Liver (tissue), 9 donors: ENCODE data around the gene SAFB. TPM values are rescaled to one million over a fixed set of nuclear protein-coding genes. Genes with fewer than 3 reads are reported as not detected.

Source experiments
- DNase-seq: peaks from one replicate; pipeline ENCODE4 v3.0.0-alpha.2; 2017; ENCODE audit warnings: low spot score
- H3K27ac ChIP-seq, 2 donors: one replicate each; pipeline ENCODE4 v1.7.0; 2013; ENCODE audit warnings: inconsistent platforms in 2 of 2, low read length in 2 of 2, control low read depth in 1 of 2, low read depth in 1 of 2, mild to moderate bottlenecking in 1 of 2
- H3K27me3 ChIP-seq, 4 donors: one replicate each; pipeline versions ENCODE4 v1.6.1 to v1.7.0; 2013; ENCODE audit warnings: low read length in 3 of 4, inconsistent platforms in 1 of 4, mild to moderate bottlenecking in 1 of 4, moderate library complexity in 1 of 4; ENCODE audit not compliant: control insufficient read depth in 4 of 4, insufficient read depth in 4 of 4
- H3K36me3 ChIP-seq, 4 donors: one replicate each; pipeline versions ENCODE4 v1.6.1 to v1.7.0; 2013; ENCODE audit warnings: low read length in 3 of 4, mild to moderate bottlenecking in 3 of 4, low read depth in 1 of 4, moderate library complexity in 1 of 4; ENCODE audit not compliant: control insufficient read depth in 4 of 4, insufficient read depth in 3 of 4
- H3K4me1 ChIP-seq, 4 donors: one replicate each; pipeline versions ENCODE4 v1.6.1 to v1.7.0; 2013; ENCODE audit warnings: low read length in 3 of 4, mild to moderate bottlenecking in 3 of 4, moderate library complexity in 1 of 4; ENCODE audit not compliant: control insufficient read depth in 4 of 4, insufficient read depth in 4 of 4
- H3K4me3 ChIP-seq, 3 donors: one replicate each; pipeline versions ENCODE4 v1.6.1 to v1.7.0; 2013; ENCODE audit warnings: low read length in 3 of 3, control low read depth in 1 of 3, low read depth in 1 of 3, mild to moderate bottlenecking in 1 of 3
- H3K9ac ChIP-seq, 2 donors: one replicate each; pipeline ENCODE4 v1.7.0; 2013; ENCODE audit warnings: low read length in 2 of 2, mild to moderate bottlenecking in 2 of 2, moderate library complexity in 2 of 2, control low read depth in 1 of 2, low read depth in 1 of 2
- H3K9me3 ChIP-seq, 4 donors: one replicate each; pipeline versions ENCODE4 v1.6.1 to v1.7.0; 2013; ENCODE audit warnings: low read length in 3 of 4; ENCODE audit not compliant: control insufficient read depth in 4 of 4
- CTCF ChIP-seq: fragments of 150-350 bp; IDR thresholded peaks from 2 replicates; pipeline ENCODE4 v1.5.1; 2017; ENCODE audit warnings: improper control_type of control experiment, low read depth, low read length; ENCODE audit not compliant: missing input control
- FOXA1 ChIP-seq: IDR thresholded peaks from 2 replicates; pipeline ENCODE4 v1.6.1; 2016; ENCODE audit warnings: antibody characterized with exemption
- FOXA2 ChIP-seq: IDR thresholded peaks from 2 replicates; pipeline ENCODE4 v1.6.1; 2016; ENCODE audit warnings: antibody characterized with exemption
- GABPA ChIP-seq, 2 donors: IDR thresholded peaks in 1 of 2; conservative IDR thresholded peaks in 1 of 2; 2 replicates each; pipeline ENCODE4 v1.6.1; 2016; ENCODE audit warnings: antibody characterized with exemption in 2 of 2, mild to moderate bottlenecking in 1 of 2, moderate library complexity in 1 of 2
- HNF4A ChIP-seq, 2 donors: conservative IDR thresholded peaks; 2 replicates each; pipeline ENCODE4 v1.6.1; 2016; ENCODE audit warnings: antibody characterized with exemption in 2 of 2, mild to moderate bottlenecking in 2 of 2
- HNF4G ChIP-seq: IDR thresholded peaks from 2 replicates; pipeline ENCODE4 v1.6.1; 2016; ENCODE audit warnings: antibody characterized with exemption
- JUND ChIP-seq, 2 donors: IDR thresholded peaks; 2 replicates each; pipeline ENCODE4 v1.6.1; 2016; ENCODE audit warnings: antibody characterized with exemption in 2 of 2
- MAX ChIP-seq: IDR thresholded peaks from 2 replicates; pipeline ENCODE4 v1.6.1; 2016; ENCODE audit warnings: antibody characterized with exemption
- NR2F2 ChIP-seq: IDR thresholded peaks from 2 replicates; pipeline ENCODE4 v1.6.1; 2016; ENCODE audit warnings: antibody characterized with exemption
- TAF1 ChIP-seq: conservative IDR thresholded peaks from 2 replicates; pipeline ENCODE4 v1.6.1; 2016; ENCODE audit warnings: antibody characterized with exemption, mild to moderate bottlenecking
- ZBTB33 ChIP-seq: IDR thresholded peaks from 2 replicates; pipeline ENCODE4 v1.6.1; 2016; ENCODE audit warnings: antibody characterized with exemption
- WGBS: extraction: QIAGEN DNeasy Blood & Tissue Kit; methylation state at CpG from one replicate; pipeline ENCODE4 v1.1.7; 2013; 5-methylcytosine and 5-hydroxymethylcytosine counted together
- polyA plus RNA-seq, 2 donors: library from polyadenylated mRNA; stranded (reverse) in 1 of 2; unstranded in 1 of 2; fragments of 200-250 nt in 1 of 2; fragments of >200 nt in 1 of 2; fragmentation: Nextera tagmentation in 1 of 2; extraction: Ambion mirVana in 1 of 2; gene quantifications; one replicate each; pipeline versions ENCODE4 v1.2.1 to v1.2.3, GENCODE V29; 2013 to 2015
- total RNA-seq, 2 donors: library from RNA; depleted of rRNA; stranded (reverse); fragments of >200 nt; gene quantifications; one replicate each; pipeline ENCODE4 v1.2.3, GENCODE V29; 2014
- TF ChIP-seq, protein P1 (sequence below): IDR thresholded peaks from 2 replicates; pipeline ENCODE4 v1.6.1; 2016; ENCODE audit warnings: antibody characterized with exemption
- donor health status: healthy.
- donor health status: healthy.
- donor health status: healthy.
- donor health status: healthy.
- donor health status: healthy.

Gene SAFB
- total and polyA plus RNA-seq, 4 donors, result 16.5 to 65.0 (median 38.5) TPM

DNA sequence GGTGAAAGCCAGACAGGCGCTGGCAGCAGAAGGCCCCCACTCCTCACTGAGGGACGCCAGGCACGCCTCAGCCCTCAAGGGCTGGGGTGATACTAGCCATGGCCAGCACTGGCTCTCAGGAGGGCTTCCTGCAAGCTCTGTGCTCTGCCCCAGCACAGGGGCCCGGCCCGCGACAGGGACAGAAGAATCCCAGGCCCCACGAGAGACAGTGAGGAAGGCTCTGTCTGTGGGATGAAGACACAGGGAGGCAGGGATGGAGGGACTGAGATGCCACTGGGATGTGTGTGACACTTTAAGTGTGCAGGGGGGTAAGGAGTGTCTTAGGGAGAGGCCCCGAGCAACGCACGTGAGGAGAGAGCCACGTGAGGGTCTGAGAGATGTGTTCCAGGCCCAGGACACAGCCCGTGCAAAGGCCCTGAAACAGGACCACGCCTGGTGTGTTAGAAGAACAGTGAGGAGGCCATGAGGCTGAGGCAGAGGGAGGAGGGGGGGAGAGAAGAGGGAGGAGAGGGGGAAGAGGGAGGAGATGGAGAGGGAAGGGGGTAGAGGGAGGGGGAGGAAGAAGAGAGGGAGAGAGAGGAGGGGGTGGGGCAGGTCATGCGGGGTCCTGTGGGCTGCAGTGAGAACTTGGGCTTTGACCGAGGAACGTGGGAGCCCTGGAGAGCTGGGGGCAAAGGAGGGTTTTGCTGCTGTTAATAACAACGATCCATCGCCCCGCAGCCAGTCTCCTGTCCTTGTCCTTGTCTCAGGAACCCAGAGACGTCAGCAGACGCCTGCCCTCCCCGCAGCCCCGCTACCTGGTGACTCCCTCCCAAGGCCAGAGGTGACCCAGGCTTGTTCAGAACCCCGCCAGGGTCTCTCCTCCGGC is 74.4 kb downstream of the SAFB start (continued):
- TF ChIP-seq ZBTB33, result no peak
- TF ChIP-seq JUND (IDR thresholded peaks at IDR 0.05), result no peak
- no peak for TF ChIP-seq HNF4G

DNA sequence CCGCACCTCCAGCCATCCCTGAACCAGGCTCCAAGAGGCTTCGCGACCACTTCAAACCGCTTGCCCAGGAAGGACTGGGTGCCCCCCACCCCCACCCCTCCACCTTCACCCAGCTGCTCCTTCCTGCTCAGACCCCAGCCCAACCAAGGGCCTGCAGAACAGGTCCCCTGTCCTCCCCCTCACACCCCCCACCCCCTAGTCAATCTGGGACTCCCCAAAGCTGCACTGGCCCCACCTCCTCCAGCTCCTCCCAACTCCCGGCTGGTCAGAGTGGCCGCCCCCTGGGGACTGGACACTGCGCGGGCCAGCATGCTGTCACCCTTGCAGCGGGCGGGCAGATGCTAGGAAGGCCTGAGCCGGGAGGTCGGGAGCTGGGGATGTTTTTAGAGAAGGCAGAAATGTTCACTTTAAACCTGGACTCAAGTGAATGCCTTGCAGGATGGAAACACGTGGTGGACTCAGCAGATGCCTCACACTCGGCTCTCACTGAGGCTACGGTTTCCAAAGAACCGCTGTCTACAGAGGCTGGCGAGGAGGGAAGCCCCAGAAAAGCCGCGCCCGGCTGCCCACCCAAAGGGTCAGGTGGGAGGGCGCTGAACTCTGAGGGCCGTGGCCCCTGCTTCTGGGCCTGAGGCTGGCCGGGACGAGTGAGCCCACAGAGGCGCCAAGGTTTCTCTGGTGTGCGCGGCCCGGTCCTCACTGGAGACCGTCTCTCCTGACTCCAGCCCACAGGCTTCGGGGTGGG is 75.2 kb downstream of the SAFB start:
- Histone ChIP-seq H3K27me3 (no peaks in the 10 kb centered on the region), H3K4me3 (no peak overlapping the region), H3K9me3 (no peaks in the 10 kb centered on the region), H3K36me3 (peaks cover 11 to 57% (median 22%) of the 10 kb centered on the region in 4 donors), H3K27ac (no peak overlapping the region), H3K9ac (no peak overlapping the region), H3K4me1 (no peaks in the 10 kb centered on the region)
- WGBS, result 93% methylated on average over 30 of the region's 30 CpGs
- TF ChIP-seq FOXA2 (no peak), GABPA (IDR thresholded peaks at IDR 0.05 in 1 of 2, conservative IDR thresholded peaks at IDR 0.05 in 1 of 2) (no peak), FOXA1 (no peak), CTCF (no peak), NR2F2 (no peak), HNF4A (conservative IDR thresholded peaks at IDR 0.05) (no peak), TAF1 (no peak), HNF4G (no peak), ZBTB33 (no peak), MAX (no peak)
- TF ChIP-seq, protein P1, sequence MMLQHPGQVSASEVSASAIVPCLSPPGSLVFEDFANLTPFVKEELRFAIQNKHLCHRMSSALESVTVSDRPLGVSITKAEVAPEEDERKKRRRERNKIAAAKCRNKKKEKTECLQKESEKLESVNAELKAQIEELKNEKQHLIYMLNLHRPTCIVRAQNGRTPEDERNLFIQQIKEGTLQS, result no peak
- DNase-seq, result no peak
